AG09319 (cell line): ENCODE measurements around the gene GGCT.

Experiments
- DNase-seq: peaks from one replicate; pipeline ENCODE4 v3.0.0-alpha.2; 2010; ENCODE audit warnings: low read depth; ENCODE audit errors: extremely low read depth
- TF ChIP-seq, protein P1 (sequence below): IDR thresholded peaks from 2 replicates; pipeline ENCODE4 v1.5.1; 2011; ENCODE audit warnings: low read depth, mild to moderate bottlenecking, inconsistent platforms, low read length, moderate library complexity

GGCT gene

DNA sequence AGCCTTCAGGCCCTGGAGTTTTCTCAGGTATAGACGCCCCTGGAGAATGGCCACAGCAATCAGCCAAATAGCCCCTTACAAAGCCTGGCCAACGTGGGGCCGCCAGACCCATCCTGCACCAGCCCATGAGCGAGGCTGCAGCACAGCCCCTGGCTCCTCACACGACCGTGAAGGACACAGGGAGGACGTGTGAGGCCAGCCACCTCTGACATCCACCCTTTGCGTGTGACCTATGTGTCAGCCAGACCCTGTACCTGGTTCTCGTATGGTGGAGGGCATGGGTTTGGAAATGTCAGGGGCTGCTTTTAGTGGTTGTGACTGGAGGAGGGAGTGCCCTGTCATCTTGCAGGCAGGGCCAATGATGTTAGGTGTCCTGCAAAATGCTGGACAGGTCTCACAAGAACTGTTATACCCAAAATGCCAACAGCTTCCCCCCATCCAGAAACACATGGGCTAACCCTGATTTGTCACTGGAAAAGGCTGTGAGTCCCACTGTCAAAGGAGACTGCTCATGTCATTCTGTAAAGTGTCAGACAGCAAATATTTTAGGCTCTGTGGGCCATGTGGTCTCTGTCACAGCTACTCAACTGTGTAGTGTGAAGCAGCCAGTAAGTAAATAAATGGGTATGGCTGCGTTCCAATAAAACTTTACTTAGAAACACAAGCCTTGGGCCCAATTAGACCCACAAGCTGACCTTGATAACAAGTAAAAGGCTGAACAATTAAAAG lies 56.0 kb downstream of the GGCT start:
- DNase-seq, result no peak
- TF ChIP-seq, protein P1, sequence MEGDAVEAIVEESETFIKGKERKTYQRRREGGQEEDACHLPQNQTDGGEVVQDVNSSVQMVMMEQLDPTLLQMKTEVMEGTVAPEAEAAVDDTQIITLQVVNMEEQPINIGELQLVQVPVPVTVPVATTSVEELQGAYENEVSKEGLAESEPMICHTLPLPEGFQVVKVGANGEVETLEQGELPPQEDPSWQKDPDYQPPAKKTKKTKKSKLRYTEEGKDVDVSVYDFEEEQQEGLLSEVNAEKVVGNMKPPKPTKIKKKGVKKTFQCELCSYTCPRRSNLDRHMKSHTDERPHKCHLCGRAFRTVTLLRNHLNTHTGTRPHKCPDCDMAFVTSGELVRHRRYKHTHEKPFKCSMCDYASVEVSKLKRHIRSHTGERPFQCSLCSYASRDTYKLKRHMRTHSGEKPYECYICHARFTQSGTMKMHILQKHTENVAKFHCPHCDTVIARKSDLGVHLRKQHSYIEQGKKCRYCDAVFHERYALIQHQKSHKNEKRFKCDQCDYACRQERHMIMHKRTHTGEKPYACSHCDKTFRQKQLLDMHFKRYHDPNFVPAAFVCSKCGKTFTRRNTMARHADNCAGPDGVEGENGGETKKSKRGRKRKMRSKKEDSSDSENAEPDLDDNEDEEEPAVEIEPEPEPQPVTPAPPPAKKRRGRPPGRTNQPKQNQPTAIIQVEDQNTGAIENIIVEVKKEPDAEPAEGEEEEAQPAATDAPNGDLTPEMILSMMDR, result no peak

DNA sequence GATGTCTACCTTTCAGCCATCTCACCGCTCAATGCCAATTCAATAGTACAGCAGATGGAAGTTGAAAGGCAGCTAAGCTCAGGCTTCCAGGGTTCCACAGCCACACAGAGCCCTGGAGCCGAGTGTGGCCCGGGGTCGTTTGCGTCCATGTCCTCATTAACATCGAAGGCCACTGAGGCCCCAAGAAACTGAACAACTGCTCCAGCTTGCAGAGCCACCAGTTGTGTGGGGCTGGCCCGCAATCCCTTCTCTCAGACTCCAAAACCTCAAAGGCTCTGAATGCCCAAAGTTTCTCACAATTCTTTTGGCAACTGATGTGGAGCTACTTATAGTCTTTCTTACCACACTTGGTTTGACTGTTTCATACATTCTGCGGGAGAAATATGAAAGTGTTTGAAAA lies 57.2 kb downstream of the GGCT start:
- DNase-seq, result no peak
- TF ChIP-seq, protein P1, result no peak
